ENCODE data around the gene EXTL1. TPM values are rescaled to one million over a fixed set of nuclear protein-coding genes. Genes with fewer than 3 reads are reported as not detected.
A peak's percentile ranks its signal among the peaks of the same experiment; 100 is the strongest.

EXTL1 gene
- total and polyA plus RNA-seq, 10 of the 15 experiments (the other 5 are each of a cell fraction or from before 2014, with no cell fraction given) = not detected

DNA sequence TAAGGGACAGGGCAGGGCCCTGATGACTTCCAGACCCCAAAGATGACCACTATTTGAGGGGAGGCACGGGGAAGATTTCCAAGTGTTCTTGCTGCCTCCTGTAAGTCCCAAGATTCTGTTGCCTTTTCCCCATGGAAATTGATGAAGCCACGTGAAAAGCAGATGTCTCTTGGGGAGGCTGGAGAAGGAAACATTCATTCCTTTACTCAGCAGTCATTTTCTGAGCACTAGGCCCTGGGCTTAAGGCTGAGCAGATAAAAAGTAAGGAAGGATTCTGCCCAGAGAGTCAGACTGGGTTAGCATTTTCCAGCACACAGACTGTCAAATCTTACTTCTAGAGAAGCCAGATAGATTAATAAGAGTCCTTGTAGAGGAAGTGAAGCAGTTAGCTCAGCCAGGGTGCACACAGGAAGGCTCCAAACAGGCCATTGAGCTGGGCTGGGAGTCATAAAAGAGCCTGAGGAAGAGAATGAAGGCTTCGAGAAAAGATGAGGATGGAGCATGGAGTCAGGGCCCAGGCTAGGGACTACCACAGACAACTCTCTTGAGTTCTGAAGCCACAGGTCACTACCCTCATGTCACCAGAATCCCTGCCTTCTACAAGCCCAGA, 10.1 kb downstream of the EXTL1 start (continued):
- TF ChIP-seq REST (IDR thresholded peaks at IDR 0.05; ENCODE audit: low read depth, low read length) (no peak), NKRF (conservative IDR thresholded peaks at IDR 0.05) (no peak), MTA3 (IDR thresholded peaks at IDR 0.05; ENCODE audit: borderline replicate concordance, low read length) (no peak)

- RAD21 ChIA-PET (ENCODE audit: unreplicated experiment) = no interaction called here
- no TSS peak for BruUV-seq (replicated peaks)
- SMC1A ChIA-PET (ENCODE audit: uncharacterized antibody, unreplicated experiment) = interaction anchor here (0.8 to 1.2 kb wide), 2 partner anchors 35 to 137 kb away, joined by 3 to 5 read pairs; partner anchors contain the start of gene PAFAH2
- Histone ChIP-seq H3K4me2 (ENCODE audit: control insufficient read depth, insufficient read depth) (no peak overlapping the region), H3K79me2 (ENCODE audit: control insufficient read depth, insufficient read depth, low read length) (no peaks in the 10 kb centered on the region), H3K9ac (ENCODE audit: control insufficient read depth, insufficient read depth, low read length) (no peak overlapping the region), H2AFZ (ENCODE audit: control insufficient read depth, low read depth, low read length) (no peak overlapping the region), H3K9me3 (replicated peaks; ENCODE audit: control insufficient read depth, insufficient read depth, low read length) (0 out of 3 replicates have a peak, but pooled peaks cover 2% of the 10 kb centered on the region), H3K36me3 (ENCODE audit: control insufficient read depth in 2 of 2, insufficient read depth in 2 of 2, low read length in 1 of 2) (no peaks in the 10 kb centered on the region), H3K27me3 (replicated peaks in 1 of 2; ENCODE audit: control insufficient read depth in 2 of 2, insufficient read depth in 2 of 2, low read length in 1 of 2) (peaks cover 0 to 2% of the 10 kb centered on the region in 2 experiments), H3K4me3 (no peak overlapping the region), H3K27ac (ENCODE audit: control insufficient read depth, insufficient read depth) (no peak overlapping the region), H3K4me1 (ENCODE audit: control insufficient read depth, insufficient read depth, low read length) (peaks cover 10% of the 10 kb centered on the region; the same call in 1 of the 2 replicates), H4K20me1 (ENCODE audit: control insufficient read depth, insufficient read depth) (no peaks in the 10 kb centered on the region)
- 38% methylated on average over 12 of the region's 12 CpGs for WGBS (ENCODE audit: insufficient coverage, insufficient replicate concordance, low lambda C conversion rate, missing lambda C conversion rate)
- DNase-seq (ENCODE audit: low read depth, low spot score) (no peak), ATAC-seq (no peak), FAIRE-seq (no peak)
- in situ Hi-C loops (cut with MboI) = no loop called here
- CTCF ChIA-PET = interaction anchor here (1.7 to 4.2 kb wide), 3 partner anchors 112 to 137 kb away, joined by 6 to 35 read pairs (median 7); no protein-coding TSS in a partner anchor
- no peak for TF ChIP-seq NFIC (IDR thresholded peaks at IDR 0.05; ENCODE audit: low read depth, low read length)
- TF ChIP-seq MLLT1 (IDR thresholded peaks at IDR 0.05) = no peak
- TF ChIP-seq, protein P1, sequence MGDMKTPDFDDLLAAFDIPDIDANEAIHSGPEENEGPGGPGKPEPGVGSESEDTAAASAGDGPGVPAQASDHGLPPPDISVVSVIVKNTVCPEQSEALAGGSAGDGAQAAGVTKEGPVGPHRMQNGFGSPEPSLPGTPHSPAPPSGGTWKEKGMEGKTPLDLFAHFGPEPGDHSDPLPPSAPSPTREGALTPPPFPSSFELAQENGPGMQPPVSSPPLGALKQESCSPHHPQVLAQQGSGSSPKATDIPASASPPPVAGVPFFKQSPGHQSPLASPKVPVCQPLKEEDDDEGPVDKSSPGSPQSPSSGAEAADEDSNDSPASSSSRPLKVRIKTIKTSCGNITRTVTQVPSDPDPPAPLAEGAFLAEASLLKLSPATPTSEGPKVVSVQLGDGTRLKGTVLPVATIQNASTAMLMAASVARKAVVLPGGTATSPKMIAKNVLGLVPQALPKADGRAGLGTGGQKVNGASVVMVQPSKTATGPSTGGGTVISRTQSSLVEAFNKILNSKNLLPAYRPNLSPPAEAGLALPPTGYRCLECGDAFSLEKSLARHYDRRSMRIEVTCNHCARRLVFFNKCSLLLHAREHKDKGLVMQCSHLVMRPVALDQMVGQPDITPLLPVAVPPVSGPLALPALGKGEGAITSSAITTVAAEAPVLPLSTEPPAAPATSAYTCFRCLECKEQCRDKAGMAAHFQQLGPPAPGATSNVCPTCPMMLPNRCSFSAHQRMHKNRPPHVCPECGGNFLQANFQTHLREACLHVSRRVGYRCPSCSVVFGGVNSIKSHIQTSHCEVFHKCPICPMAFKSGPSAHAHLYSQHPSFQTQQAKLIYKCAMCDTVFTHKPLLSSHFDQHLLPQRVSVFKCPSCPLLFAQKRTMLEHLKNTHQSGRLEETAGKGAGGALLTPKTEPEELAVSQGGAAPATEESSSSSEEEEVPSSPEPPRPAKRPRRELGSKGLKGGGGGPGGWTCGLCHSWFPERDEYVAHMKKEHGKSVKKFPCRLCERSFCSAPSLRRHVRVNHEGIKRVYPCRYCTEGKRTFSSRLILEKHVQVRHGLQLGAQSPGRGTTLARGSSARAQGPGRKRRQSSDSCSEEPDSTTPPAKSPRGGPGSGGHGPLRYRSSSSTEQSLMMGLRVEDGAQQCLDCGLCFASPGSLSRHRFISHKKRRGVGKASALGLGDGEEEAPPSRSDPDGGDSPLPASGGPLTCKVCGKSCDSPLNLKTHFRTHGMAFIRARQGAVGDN (IDR thresholded peaks at IDR 0.05) = peak; percentile 54; the same call in 1 of the 2 replicates
- no peak for TF ChIP-seq YY1 (IDR thresholded peaks at IDR 0.05; ENCODE audit: low read depth, low read length)
- no peak for TF ChIP-seq RUNX3 (IDR thresholded peaks at IDR 0.05; ENCODE audit: low read length)
- POLR2A ChIA-PET = interaction anchor here (0.6 kb wide), 2 partner anchors 592 to 613 kb away, joined by 3 to 4 read pairs; no protein-coding TSS in a partner anchor
- intact Hi-C loops (cut with micrococcal nuclease; ENCODE audit: unreplicated experiment) = no loop called here
Observed at GRCh38 chr1:26032656-26033357, 11.2 kb downstream of the EXTL1 start.

Data from GM12878 (cell line).